ENCODE data around the gene SLC4A5. TPM values are rescaled to one million over a fixed set of nuclear protein-coding genes. Genes with fewer than 3 reads are reported as not detected.
A peak's percentile ranks its signal among the peaks of the same experiment; 100 is the strongest.

The SLC4A5 gene
- total RNA-seq, 1 donor from 2014 or later: 2.3 TPM

DNA sequence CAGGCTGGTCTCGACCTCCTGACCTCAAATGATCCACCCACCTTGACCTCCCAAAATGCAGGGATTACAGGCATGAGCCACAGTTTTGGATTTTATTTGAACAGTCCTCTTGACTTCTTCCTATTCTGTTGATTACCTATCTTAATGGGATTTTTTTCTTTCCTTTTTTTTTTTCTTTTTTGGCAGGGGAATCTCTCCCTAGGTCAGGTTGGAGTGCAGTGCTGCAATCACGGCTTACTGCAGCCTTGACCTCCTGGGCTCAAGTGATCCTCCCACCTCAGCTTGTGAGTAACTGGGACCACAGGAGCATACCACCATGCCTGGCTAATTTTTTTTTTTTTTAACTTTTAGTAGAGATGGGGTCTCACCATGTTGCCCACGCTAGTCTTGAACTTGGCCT is 142.0 kb downstream of the SLC4A5 start:
- TF ChIP-seq, protein P1, sequence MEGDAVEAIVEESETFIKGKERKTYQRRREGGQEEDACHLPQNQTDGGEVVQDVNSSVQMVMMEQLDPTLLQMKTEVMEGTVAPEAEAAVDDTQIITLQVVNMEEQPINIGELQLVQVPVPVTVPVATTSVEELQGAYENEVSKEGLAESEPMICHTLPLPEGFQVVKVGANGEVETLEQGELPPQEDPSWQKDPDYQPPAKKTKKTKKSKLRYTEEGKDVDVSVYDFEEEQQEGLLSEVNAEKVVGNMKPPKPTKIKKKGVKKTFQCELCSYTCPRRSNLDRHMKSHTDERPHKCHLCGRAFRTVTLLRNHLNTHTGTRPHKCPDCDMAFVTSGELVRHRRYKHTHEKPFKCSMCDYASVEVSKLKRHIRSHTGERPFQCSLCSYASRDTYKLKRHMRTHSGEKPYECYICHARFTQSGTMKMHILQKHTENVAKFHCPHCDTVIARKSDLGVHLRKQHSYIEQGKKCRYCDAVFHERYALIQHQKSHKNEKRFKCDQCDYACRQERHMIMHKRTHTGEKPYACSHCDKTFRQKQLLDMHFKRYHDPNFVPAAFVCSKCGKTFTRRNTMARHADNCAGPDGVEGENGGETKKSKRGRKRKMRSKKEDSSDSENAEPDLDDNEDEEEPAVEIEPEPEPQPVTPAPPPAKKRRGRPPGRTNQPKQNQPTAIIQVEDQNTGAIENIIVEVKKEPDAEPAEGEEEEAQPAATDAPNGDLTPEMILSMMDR (IDR thresholded peaks at IDR 0.05; ENCODE audit: borderline replicate concordance): no peak
- intact Hi-C loops (cut with micrococcal nuclease): no loop called here
- no peaks in the 10 kb centered on the region for H3K36me3 ChIP-seq
- peak overlapping the region; percentile 95 for H3K27ac ChIP-seq (replicated peaks)
- no peaks in the 10 kb centered on the region for H3K9me3 ChIP-seq (replicated peaks)
- H3K4me3 ChIP-seq: peak overlapping the region; percentile 95
- no peak for DNase-seq
- H3K4me1 ChIP-seq: peaks cover 84% of the 10 kb centered on the region
- no peaks in the 10 kb centered on the region for H3K27me3 ChIP-seq (ENCODE audit: low read depth)

GRCh38 chr2:74199871-74200305 is 143.3 kb downstream of the SLC4A5 start:
- DNase-seq: no peak
- no peaks in the 10 kb centered on the region for H3K27me3 ChIP-seq (ENCODE audit: low read depth)
- H3K27ac ChIP-seq (replicated peaks): peak overlapping the region; percentile 95
- TF ChIP-seq, protein P1 (IDR thresholded peaks at IDR 0.05; ENCODE audit: borderline replicate concordance): no peak
- intact Hi-C loops (cut with micrococcal nuclease): no loop called here
- peak overlapping the region; percentile 95 for H3K4me3 ChIP-seq
- H3K9me3 ChIP-seq (replicated peaks): no peaks in the 10 kb centered on the region
- peaks cover 71% of the 10 kb centered on the region for H3K4me1 ChIP-seq
- H3K36me3 ChIP-seq: no peaks in the 10 kb centered on the region

DNA sequence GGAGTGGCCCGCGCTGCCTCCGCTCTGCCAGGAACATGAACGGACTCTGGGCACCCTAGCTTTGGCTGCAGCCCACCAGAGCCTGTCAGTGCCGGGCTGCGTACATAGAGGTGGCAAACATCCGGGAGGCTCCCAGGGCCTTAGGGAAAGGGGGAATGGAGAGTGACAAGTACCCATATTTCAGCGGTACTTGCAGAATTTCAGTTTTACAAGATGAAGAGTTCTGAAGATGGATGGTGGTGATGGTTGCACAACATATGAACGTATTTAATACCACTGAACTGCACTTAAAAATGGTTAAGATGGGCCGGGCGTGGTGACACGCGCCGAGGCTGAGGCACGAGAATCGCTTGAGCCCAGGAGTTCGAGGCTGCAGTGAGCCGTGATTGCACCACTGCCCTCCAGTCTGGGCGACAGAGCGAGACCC is 143.9 kb downstream of the SLC4A5 start:
- H3K27me3 ChIP-seq (ENCODE audit: low read depth): no peaks in the 10 kb centered on the region
- intact Hi-C loops (cut with micrococcal nuclease): no loop called here
- no peaks in the 10 kb centered on the region for H3K9me3 ChIP-seq (replicated peaks)
- peaks cover 65% of the 10 kb centered on the region for H3K4me1 ChIP-seq
- TF ChIP-seq, protein P1 (IDR thresholded peaks at IDR 0.05; ENCODE audit: borderline replicate concordance): no peak
- no peaks in the 10 kb centered on the region for H3K36me3 ChIP-seq
- H3K4me3 ChIP-seq: peak overlapping the region; percentile 95
- H3K27ac ChIP-seq (replicated peaks): peak overlapping the region; percentile 95
- no peak for DNase-seq

- TF ChIP-seq, protein P1 (IDR thresholded peaks at IDR 0.05; ENCODE audit: borderline replicate concordance): peak; percentile 85
- intact Hi-C loops (cut with micrococcal nuclease): no loop called here
- Histone ChIP-seq H3K27ac (replicated peaks) (peak within 1 kb of the TSS; percentile 95), H3K9me3 (replicated peaks) (no peaks in the 10 kb centered on the region), H3K36me3 (no peaks in the 10 kb centered on the region), H3K4me1 (peaks cover 59% of the 10 kb centered on the region), H3K27me3 (ENCODE audit: low read depth) (no peaks in the 10 kb centered on the region), H3K4me3 (peak within 1 kb of the TSS; percentile 95)
- peak; percentile 92 for DNase-seq
These were observed 144.5 kb downstream of the SLC4A5 start, which contains the start of gene MTHFD2 for GRCh38 chr2:74198461-74199274. Gene MTHFD2 (plus strand): TSS chr2:74198615. CDS start chr2:74198642, 27 bp downstream.

- TF ChIP-seq, protein P1 (IDR thresholded peaks at IDR 0.05; ENCODE audit: borderline replicate concordance): no peak
- no peak for DNase-seq
- H3K27ac ChIP-seq (replicated peaks): peak overlapping the region; percentile 95
- no peaks in the 10 kb centered on the region for H3K36me3 ChIP-seq
- H3K9me3 ChIP-seq (replicated peaks): no peaks in the 10 kb centered on the region
- no peaks in the 10 kb centered on the region for H3K27me3 ChIP-seq (ENCODE audit: low read depth)
- H3K4me3 ChIP-seq: peak overlapping the region; percentile 95
- intact Hi-C loops (cut with micrococcal nuclease): no loop called here
- peaks cover 54% of the 10 kb centered on the region for H3K4me1 ChIP-seq
These were observed 145.2 kb downstream of the SLC4A5 start for GRCh38 chr2:74198023-74198460.
